IMR-90 (cell line): ENCODE measurements around the gene DCD. TPM values are rescaled to one million over a fixed set of nuclear protein-coding genes. Genes with fewer than 3 reads are reported as not detected.

Source experiments
- ATAC-seq: fragments of 200-7000 bp; cut with Tn5 transposase; 2 replicates; pipeline ENCODE4 v1.9.1; 2020; ENCODE audit warnings: low read depth, mild to moderate bottlenecking, moderate library complexity
- BruUV-seq: library from RNA; stranded (reverse); fragments of 400-500 nt; replicated peaks from 2 replicates; lab custom pipeline; 2021; lab: Mats Ljungman, UMichigan
- CTCF ChIA-PET: fragments of 300-600 bp; formaldehyde crosslinking; extraction: SDS; loops from one replicate; lab custom pipeline; 2021; ENCODE audit warnings: antibody characterized with exemption; lab: Yijun Ruan, JAX
- POLR2A ChIA-PET: fragments of 300-600 bp; sonication (Branson Sonifier 250); formaldehyde crosslinking; loops from one replicate; lab custom pipeline; 2022; ENCODE audit warnings: antibody characterized with exemption; ENCODE audit not compliant: unreplicated experiment; lab: Charles Lee
- DNase-seq: peaks from one replicate; pipeline ENCODE4 v3.0.0; 2013
- H2AFZ ChIP-seq: replicated peaks from 2 replicates; pipeline ENCODE3; 2013; ENCODE audit warnings: low read length, mild to moderate bottlenecking; ENCODE audit not compliant: poor library complexity
- H2AK5ac ChIP-seq: 2 replicates; pipeline ENCODE4 v1.6.1; 2013; ENCODE audit warnings: low read depth, low read length, inconsistent platforms
- H2AK9ac ChIP-seq: replicated peaks from 2 replicates; pipeline ENCODE3; 2013; ENCODE audit warnings: mild to moderate bottlenecking, low read depth, low read length, moderate library complexity; ENCODE audit not compliant: poor library complexity
- H2BK120ac ChIP-seq: 2 replicates; pipeline ENCODE4 v1.6.1; 2013; ENCODE audit warnings: low read depth, low read length, inconsistent platforms
- H2BK15ac ChIP-seq: 3 replicates; pipeline ENCODE4 v1.6.1; 2013; ENCODE audit warnings: low read depth, low read length, inconsistent platforms
- H2BK20ac ChIP-seq: 2 replicates; pipeline ENCODE4 v1.6.1; 2013; ENCODE audit warnings: low read depth, mild to moderate bottlenecking, inconsistent platforms, low read length, moderate library complexity
- H2BK5ac ChIP-seq: 2 replicates; pipeline ENCODE4 v1.6.1; 2013; ENCODE audit warnings: mild to moderate bottlenecking, low read depth, low read length, inconsistent platforms; ENCODE audit not compliant: poor library complexity, severe bottlenecking
- H3K14ac ChIP-seq: replicated peaks from 2 replicates; pipeline ENCODE4 v1.6.1; 2013; ENCODE audit warnings: low read depth, low read length, inconsistent platforms
- H3K18ac ChIP-seq: 2 replicates; pipeline ENCODE4 v1.6.1; 2013; ENCODE audit warnings: low read depth, low read length, control low read depth
- H3K23ac ChIP-seq: 2 replicates; pipeline ENCODE4 v1.6.1; 2013; ENCODE audit warnings: low read depth, low read length, inconsistent platforms
- H3K27ac ChIP-seq: 2 replicates; pipeline ENCODE4 v1.5.1; 2013; ENCODE audit warnings: mild to moderate bottlenecking, control low read depth, low read length; ENCODE audit not compliant: insufficient read depth
- H3K27me3 ChIP-seq: 2 replicates; pipeline ENCODE4 v1.6.1; 2013; ENCODE audit warnings: low read length; ENCODE audit not compliant: control insufficient read depth, insufficient read depth
- H3K36me3 ChIP-seq: 2 replicates; pipeline ENCODE4 v1.6.1; 2013; ENCODE audit warnings: low read length, mixed read lengths; ENCODE audit not compliant: control insufficient read depth, insufficient read depth
- H3K4ac ChIP-seq: 2 replicates; pipeline ENCODE4 v1.6.1; 2013; ENCODE audit warnings: low read depth, low read length, inconsistent platforms
- H3K4me1 ChIP-seq: 2 replicates; pipeline ENCODE4 v1.6.1; 2013; ENCODE audit warnings: low read length, mixed read lengths; ENCODE audit not compliant: control insufficient read depth, insufficient read depth
- H3K4me2 ChIP-seq: 2 replicates; pipeline ENCODE4 v1.6.1; 2013; ENCODE audit warnings: low read depth, mild to moderate bottlenecking, control low read depth, low read length, moderate library complexity
- H3K4me3 ChIP-seq: 2 replicates; pipeline ENCODE4 v1.5.1; 2013; ENCODE audit warnings: low read depth, mild to moderate bottlenecking, control low read depth, low read length, moderate library complexity; ENCODE audit not compliant: insufficient read depth
- H3K56ac ChIP-seq: 2 replicates; pipeline ENCODE4 v1.6.1; 2013; ENCODE audit warnings: low read length, inconsistent platforms; ENCODE audit not compliant: insufficient read depth; ENCODE audit errors: extremely low read depth
- H3K79me1 ChIP-seq, 2 experiments: 2 replicates each; pipeline ENCODE4 v1.6.1; 2013; ENCODE audit warnings: low read length in 2 of 2, inconsistent platforms in 1 of 2, low read depth in 1 of 2
- H3K9ac ChIP-seq: 2 replicates; pipeline ENCODE4 v1.6.1; 2013; ENCODE audit warnings: low read depth, low read length, control low read depth
- H3K9me1 ChIP-seq: 2 replicates; pipeline ENCODE4 v1.6.1; 2013; ENCODE audit warnings: low read length, inconsistent platforms; ENCODE audit not compliant: insufficient read depth
- H3K9me3 ChIP-seq: 2 replicates; pipeline ENCODE4 v1.6.1; 2013; ENCODE audit warnings: low read length; ENCODE audit not compliant: control insufficient read depth, insufficient read depth
- H4K20me1 ChIP-seq: 2 replicates; pipeline ENCODE4 v1.6.1; 2013; ENCODE audit warnings: low read length, inconsistent platforms; ENCODE audit not compliant: insufficient read depth
- H4K5ac ChIP-seq: 2 replicates; pipeline ENCODE4 v1.6.1; 2013; ENCODE audit warnings: mild to moderate bottlenecking, low read depth, low read length, control low read depth
- H4K8ac ChIP-seq, 2 experiments: 2 replicates each; pipeline ENCODE4 v1.6.1; 2013; ENCODE audit warnings: low read depth in 2 of 2, low read length in 2 of 2, control low read depth in 1 of 2, inconsistent platforms in 1 of 2
- H4K91ac ChIP-seq: 2 replicates; pipeline ENCODE4 v1.6.1; 2013; ENCODE audit warnings: low read depth, low read length, inconsistent platforms; ENCODE audit not compliant: insufficient read depth
- BHLHE40 ChIP-seq: fragments of 150-350 bp; IDR thresholded peaks from 2 replicates; pipeline ENCODE4 v1.6.1; 2016; ENCODE audit warnings: mild to moderate bottlenecking, low read depth, low read length
- CEBPB ChIP-seq: IDR thresholded peaks from 2 replicates; pipeline ENCODE4 v1.6.1; 2012; ENCODE audit warnings: low read depth, low read length, improper control_type of control experiment
- CHD1 ChIP-seq: IDR thresholded peaks from 2 replicates; pipeline ENCODE4 v1.6.1; 2012; ENCODE audit warnings: low read depth, low read length, improper control_type of control experiment
- CTCF ChIP-seq: conservative IDR thresholded peaks from 2 replicates; pipeline ENCODE4 v1.5.1; 2012; ENCODE audit warnings: mild to moderate bottlenecking, low read depth, low read length, improper control_type of control experiment
- MAFK ChIP-seq: IDR thresholded peaks from 2 replicates; pipeline ENCODE4 v1.6.1; 2012; ENCODE audit warnings: low read depth, low read length, improper control_type of control experiment
- MAZ ChIP-seq: IDR thresholded peaks from 2 replicates; pipeline ENCODE4 v1.6.1; 2012; ENCODE audit warnings: low read depth, mild to moderate bottlenecking, low read length, improper control_type of control experiment, moderate library complexity, borderline replicate concordance
- MXI1 ChIP-seq: IDR thresholded peaks from 2 replicates; pipeline ENCODE4 v1.6.1; 2012; ENCODE audit warnings: low read depth, mild to moderate bottlenecking, low read length, moderate library complexity, borderline replicate concordance
- NFE2L2 ChIP-seq: fragments of 150-350 bp; IDR thresholded peaks from 2 replicates; pipeline ENCODE4 v1.6.1; 2016; ENCODE audit warnings: low read depth, mild to moderate bottlenecking, low read length
- POLR2A ChIP-seq: IDR thresholded peaks from 2 replicates; pipeline ENCODE4 v1.6.1; 2012; ENCODE audit warnings: mild to moderate bottlenecking, low read depth, low read length
- RAD21 ChIP-seq: IDR thresholded peaks from 2 replicates; pipeline ENCODE4 v1.6.1; 2012; ENCODE audit warnings: low read length, improper control_type of control experiment
- RCOR1 ChIP-seq: IDR thresholded peaks from 2 replicates; pipeline ENCODE4 v1.6.1; 2012; ENCODE audit warnings: mild to moderate bottlenecking, low read length, improper control_type of control experiment; ENCODE audit not compliant: insufficient replicate concordance
- RFX5 ChIP-seq: IDR thresholded peaks from 2 replicates; pipeline ENCODE4 v1.8.0; 2012; ENCODE audit warnings: low read depth, mild to moderate bottlenecking, low read length, moderate library complexity
- SMC3 ChIP-seq: fragments of 150-350 bp; IDR thresholded peaks from 2 replicates; pipeline ENCODE4 v1.6.1; 2016; ENCODE audit warnings: low read depth, mild to moderate bottlenecking, antibody characterized with exemption, low read length, moderate library complexity
- USF2 ChIP-seq: fragments of 150-350 bp; IDR thresholded peaks from 2 replicates; pipeline ENCODE4 v1.6.1; 2017; ENCODE audit warnings: mild to moderate bottlenecking, antibody characterized with exemption, low read length, low read depth
- WGBS, 2 experiments: methylation state at CpG; one replicate each; pipeline versions ENCODE4 v1.1.5 to v1.1.7; 2013; ENCODE audit warnings: missing lambda C conversion rate in 2 of 2; ENCODE audit not compliant: insufficient read length in 1 of 2; ENCODE audit errors: extremely low coverage in 2 of 2; 5-methylcytosine and 5-hydroxymethylcytosine counted together
- dilution Hi-C: fragments of 300-500 bp; cut with HindIII; formaldehyde crosslinking; loops from one replicate; pipeline ENCODE4 v1.14.3; 2018; ENCODE audit warnings: low sequenced_read_pairs; ENCODE audit not compliant: unreplicated experiment
- in situ Hi-C: fragments of 300-500 bp; cut with MboI; formaldehyde crosslinking; loops from 3 replicates; pipeline ENCODE4 v1.14.3; 2019; ENCODE audit warnings: low sequenced_read_pairs, inconsistent platforms, mixed read lengths
- intact Hi-C: fragments of 100-400 bp; cut with micrococcal nuclease; formaldehyde crosslinking; loops from 2 replicates; pipeline ENCODE4 v1.10.0; 2022
- polyA plus RNA-seq, 3 experiments: library from polyadenylated mRNA; depleted of rRNA; stranded (reverse); fragments of >200 nt; gene quantifications; 2 replicates each; pipeline ENCODE4 v1.2.3, GENCODE V29; 2012; ENCODE audit warnings: low replicate concordance in 1 of 3
- total RNA-seq: library from RNA; depleted of rRNA; stranded (reverse); fragments of >200 nt; gene quantifications from 2 replicates; pipeline ENCODE4 v1.2.3, GENCODE V29; 2012

Gene DCD
- total and polyA plus RNA-seq, 2 of the 4 experiments (the other 2 are of a cell fraction), result not detected

GRCh38 chr12:54601841-54602240 is 46.3 kb downstream of the DCD start:
- Histone ChIP-seq H3K9me3 (no peaks in the 10 kb centered on the region), H3K23ac (no peak overlapping the region), H3K56ac (no peak overlapping the region), H3K27ac (no peak overlapping the region), H4K5ac (no peak overlapping the region), H3K14ac (no peak overlapping the region), H2BK15ac (no peak overlapping the region), H2BK20ac (no peak overlapping the region), H2AFZ (no peak overlapping the region), H2AK5ac (no peak overlapping the region), H3K18ac (no peak overlapping the region), H3K79me1 (no peaks in the 10 kb centered on the region), H3K9me1 (no peaks in the 10 kb centered on the region), H3K36me3 (no peaks in the 10 kb centered on the region), H2BK120ac (no peak overlapping the region), H3K4me2 (no peak overlapping the region), H3K4ac (no peak overlapping the region), H2BK5ac (no peak overlapping the region), H3K9ac (no peak overlapping the region), H2AK9ac (no peak overlapping the region), H3K4me1 (no peaks in the 10 kb centered on the region), H4K8ac (no peak overlapping the region), H4K91ac (no peak overlapping the region), H4K20me1 (no peaks in the 10 kb centered on the region), H3K4me3 (no peak overlapping the region), H3K27me3 (peaks cover 3% of the 10 kb centered on the region; the same call in 1 of the 2 replicates)
- BruUV-seq, result no TSS peak
- no peak for DNase-seq
- no CpG with 5 or more reads among the region's 4 CpGs for WGBS, 2 experiments
- in situ Hi-C loops (no loop called here), dilution Hi-C loops (no loop called here), intact Hi-C loops (loop anchor here (5.0 kb wide), 1 partner anchor 355 kb away; no protein-coding TSS in a partner anchor)
- POLR2A ChIA-PET, result interaction anchor here (0.7 kb wide), 1 partner anchor 8 kb away, joined by 3 read pairs; no protein-coding TSS in a partner anchor
- CTCF ChIA-PET, result no interaction called here
- ATAC-seq, result no peak
- TF ChIP-seq MXI1 (no peak), POLR2A (no peak), SMC3 (no peak), BHLHE40 (no peak), CTCF (no peak), CHD1 (no peak), RCOR1 (no peak), USF2 (no peak), RFX5 (no peak), MAFK (no peak), NFE2L2 (no peak), CEBPB (no peak), MAZ (no peak), RAD21 (no peak)
